IMR-90 (cell line): ENCODE results near the gene ADGRD2. TPM values are rescaled to one million over a fixed set of nuclear protein-coding genes. Genes with fewer than 3 reads are reported as not detected.

Experiments
- ATAC-seq: fragments of 200-7000 bp; cut with Tn5 transposase; 2 replicates; pipeline ENCODE4 v1.9.1; 2020; ENCODE audit warnings: low read depth, mild to moderate bottlenecking, moderate library complexity
- BruUV-seq: library from RNA; stranded (reverse); fragments of 400-500 nt; replicated peaks from 2 replicates; lab custom pipeline; 2021; lab: Mats Ljungman, UMichigan
- CTCF ChIA-PET: fragments of 300-600 bp; formaldehyde crosslinking; extraction: SDS; loops from one replicate; lab custom pipeline; 2021; ENCODE audit warnings: antibody characterized with exemption; lab: Yijun Ruan, JAX
- POLR2A ChIA-PET: fragments of 300-600 bp; sonication (Branson Sonifier 250); formaldehyde crosslinking; loops from one replicate; lab custom pipeline; 2022; ENCODE audit warnings: antibody characterized with exemption; ENCODE audit not compliant: unreplicated experiment; lab: Charles Lee
- DNase-seq: peaks from one replicate; pipeline ENCODE4 v3.0.0; 2013
- H2AFZ ChIP-seq: replicated peaks from 2 replicates; pipeline ENCODE3; 2013; ENCODE audit warnings: low read length, mild to moderate bottlenecking; ENCODE audit not compliant: poor library complexity
- H2AK5ac ChIP-seq: 2 replicates; pipeline ENCODE4 v1.6.1; 2013; ENCODE audit warnings: low read depth, low read length, inconsistent platforms
- H2AK9ac ChIP-seq: replicated peaks from 2 replicates; pipeline ENCODE3; 2013; ENCODE audit warnings: mild to moderate bottlenecking, low read depth, low read length, moderate library complexity; ENCODE audit not compliant: poor library complexity
- H2BK120ac ChIP-seq: 2 replicates; pipeline ENCODE4 v1.6.1; 2013; ENCODE audit warnings: low read depth, low read length, inconsistent platforms
- H2BK15ac ChIP-seq: 3 replicates; pipeline ENCODE4 v1.6.1; 2013; ENCODE audit warnings: low read depth, low read length, inconsistent platforms
- H2BK20ac ChIP-seq: 2 replicates; pipeline ENCODE4 v1.6.1; 2013; ENCODE audit warnings: low read depth, mild to moderate bottlenecking, inconsistent platforms, low read length, moderate library complexity
- H2BK5ac ChIP-seq: 2 replicates; pipeline ENCODE4 v1.6.1; 2013; ENCODE audit warnings: mild to moderate bottlenecking, low read depth, low read length, inconsistent platforms; ENCODE audit not compliant: poor library complexity, severe bottlenecking
- H3K14ac ChIP-seq: replicated peaks from 2 replicates; pipeline ENCODE4 v1.6.1; 2013; ENCODE audit warnings: low read depth, low read length, inconsistent platforms
- H3K18ac ChIP-seq: 2 replicates; pipeline ENCODE4 v1.6.1; 2013; ENCODE audit warnings: low read depth, low read length, control low read depth
- H3K23ac ChIP-seq: 2 replicates; pipeline ENCODE4 v1.6.1; 2013; ENCODE audit warnings: low read depth, low read length, inconsistent platforms
- H3K27ac ChIP-seq: 2 replicates; pipeline ENCODE4 v1.5.1; 2013; ENCODE audit warnings: mild to moderate bottlenecking, control low read depth, low read length; ENCODE audit not compliant: insufficient read depth
- H3K27me3 ChIP-seq: 2 replicates; pipeline ENCODE4 v1.6.1; 2013; ENCODE audit warnings: low read length; ENCODE audit not compliant: control insufficient read depth, insufficient read depth
- H3K36me3 ChIP-seq: 2 replicates; pipeline ENCODE4 v1.6.1; 2013; ENCODE audit warnings: low read length, mixed read lengths; ENCODE audit not compliant: control insufficient read depth, insufficient read depth
- H3K4ac ChIP-seq: 2 replicates; pipeline ENCODE4 v1.6.1; 2013; ENCODE audit warnings: low read depth, low read length, inconsistent platforms
- H3K4me1 ChIP-seq: 2 replicates; pipeline ENCODE4 v1.6.1; 2013; ENCODE audit warnings: low read length, mixed read lengths; ENCODE audit not compliant: control insufficient read depth, insufficient read depth
- H3K4me2 ChIP-seq: 2 replicates; pipeline ENCODE4 v1.6.1; 2013; ENCODE audit warnings: low read depth, mild to moderate bottlenecking, control low read depth, low read length, moderate library complexity
- H3K4me3 ChIP-seq: 2 replicates; pipeline ENCODE4 v1.5.1; 2013; ENCODE audit warnings: low read depth, mild to moderate bottlenecking, control low read depth, low read length, moderate library complexity; ENCODE audit not compliant: insufficient read depth
- H3K56ac ChIP-seq: 2 replicates; pipeline ENCODE4 v1.6.1; 2013; ENCODE audit warnings: low read length, inconsistent platforms; ENCODE audit not compliant: insufficient read depth; ENCODE audit errors: extremely low read depth
- H3K79me1 ChIP-seq, 2 experiments: 2 replicates each; pipeline ENCODE4 v1.6.1; 2013; ENCODE audit warnings: low read length in 2 of 2, inconsistent platforms in 1 of 2, low read depth in 1 of 2
- H3K9ac ChIP-seq: 2 replicates; pipeline ENCODE4 v1.6.1; 2013; ENCODE audit warnings: low read depth, low read length, control low read depth
- H3K9me1 ChIP-seq: 2 replicates; pipeline ENCODE4 v1.6.1; 2013; ENCODE audit warnings: low read length, inconsistent platforms; ENCODE audit not compliant: insufficient read depth
- H3K9me3 ChIP-seq: 2 replicates; pipeline ENCODE4 v1.6.1; 2013; ENCODE audit warnings: low read length; ENCODE audit not compliant: control insufficient read depth, insufficient read depth
- H4K20me1 ChIP-seq: 2 replicates; pipeline ENCODE4 v1.6.1; 2013; ENCODE audit warnings: low read length, inconsistent platforms; ENCODE audit not compliant: insufficient read depth
- H4K5ac ChIP-seq: 2 replicates; pipeline ENCODE4 v1.6.1; 2013; ENCODE audit warnings: mild to moderate bottlenecking, low read depth, low read length, control low read depth
- H4K8ac ChIP-seq, 2 experiments: 2 replicates each; pipeline ENCODE4 v1.6.1; 2013; ENCODE audit warnings: low read depth in 2 of 2, low read length in 2 of 2, control low read depth in 1 of 2, inconsistent platforms in 1 of 2
- H4K91ac ChIP-seq: 2 replicates; pipeline ENCODE4 v1.6.1; 2013; ENCODE audit warnings: low read depth, low read length, inconsistent platforms; ENCODE audit not compliant: insufficient read depth
- BHLHE40 ChIP-seq: fragments of 150-350 bp; IDR thresholded peaks from 2 replicates; pipeline ENCODE4 v1.6.1; 2016; ENCODE audit warnings: mild to moderate bottlenecking, low read depth, low read length
- CEBPB ChIP-seq: IDR thresholded peaks from 2 replicates; pipeline ENCODE4 v1.6.1; 2012; ENCODE audit warnings: low read depth, low read length, improper control_type of control experiment
- CHD1 ChIP-seq: IDR thresholded peaks from 2 replicates; pipeline ENCODE4 v1.6.1; 2012; ENCODE audit warnings: low read depth, low read length, improper control_type of control experiment
- CTCF ChIP-seq: conservative IDR thresholded peaks from 2 replicates; pipeline ENCODE4 v1.5.1; 2012; ENCODE audit warnings: mild to moderate bottlenecking, low read depth, low read length, improper control_type of control experiment
- ELK1 ChIP-seq: fragments of 150-350 bp; IDR thresholded peaks from 2 replicates; pipeline ENCODE4 v1.6.1; 2016; ENCODE audit warnings: low read depth, mild to moderate bottlenecking, low read length, moderate library complexity, borderline replicate concordance
- FOS ChIP-seq: fragments of 150-350 bp; IDR thresholded peaks from 2 replicates; pipeline ENCODE4 v1.6.1; 2016; ENCODE audit warnings: low read depth, low read length
- MAFK ChIP-seq: IDR thresholded peaks from 2 replicates; pipeline ENCODE4 v1.6.1; 2012; ENCODE audit warnings: low read depth, low read length, improper control_type of control experiment
- MAZ ChIP-seq: IDR thresholded peaks from 2 replicates; pipeline ENCODE4 v1.6.1; 2012; ENCODE audit warnings: low read depth, mild to moderate bottlenecking, low read length, improper control_type of control experiment, moderate library complexity, borderline replicate concordance
- MXI1 ChIP-seq: IDR thresholded peaks from 2 replicates; pipeline ENCODE4 v1.6.1; 2012; ENCODE audit warnings: low read depth, mild to moderate bottlenecking, low read length, moderate library complexity, borderline replicate concordance
- NFE2L2 ChIP-seq: fragments of 150-350 bp; IDR thresholded peaks from 2 replicates; pipeline ENCODE4 v1.6.1; 2016; ENCODE audit warnings: low read depth, mild to moderate bottlenecking, low read length
- POLR2A ChIP-seq: IDR thresholded peaks from 2 replicates; pipeline ENCODE4 v1.6.1; 2012; ENCODE audit warnings: mild to moderate bottlenecking, low read depth, low read length
- RAD21 ChIP-seq: IDR thresholded peaks from 2 replicates; pipeline ENCODE4 v1.6.1; 2012; ENCODE audit warnings: low read length, improper control_type of control experiment
- RCOR1 ChIP-seq: IDR thresholded peaks from 2 replicates; pipeline ENCODE4 v1.6.1; 2012; ENCODE audit warnings: mild to moderate bottlenecking, low read length, improper control_type of control experiment; ENCODE audit not compliant: insufficient replicate concordance
- RFX5 ChIP-seq: IDR thresholded peaks from 2 replicates; pipeline ENCODE4 v1.8.0; 2012; ENCODE audit warnings: low read depth, mild to moderate bottlenecking, low read length, moderate library complexity
- SMC3 ChIP-seq: fragments of 150-350 bp; IDR thresholded peaks from 2 replicates; pipeline ENCODE4 v1.6.1; 2016; ENCODE audit warnings: low read depth, mild to moderate bottlenecking, antibody characterized with exemption, low read length, moderate library complexity
- USF2 ChIP-seq: fragments of 150-350 bp; IDR thresholded peaks from 2 replicates; pipeline ENCODE4 v1.6.1; 2017; ENCODE audit warnings: mild to moderate bottlenecking, antibody characterized with exemption, low read length, low read depth
- WGBS, 2 experiments: methylation state at CpG; one replicate each; pipeline versions ENCODE4 v1.1.5 to v1.1.7; 2013; ENCODE audit warnings: missing lambda C conversion rate in 2 of 2; ENCODE audit not compliant: insufficient read length in 1 of 2; ENCODE audit errors: extremely low coverage in 2 of 2; 5-methylcytosine and 5-hydroxymethylcytosine counted together
- dilution Hi-C: fragments of 300-500 bp; cut with HindIII; formaldehyde crosslinking; loops from one replicate; pipeline ENCODE4 v1.14.3; 2018; ENCODE audit warnings: low sequenced_read_pairs; ENCODE audit not compliant: unreplicated experiment
- in situ Hi-C: fragments of 300-500 bp; cut with MboI; formaldehyde crosslinking; loops from 3 replicates; pipeline ENCODE4 v1.14.3; 2019; ENCODE audit warnings: low sequenced_read_pairs, inconsistent platforms, mixed read lengths
- intact Hi-C: fragments of 100-400 bp; cut with micrococcal nuclease; formaldehyde crosslinking; loops from 2 replicates; pipeline ENCODE4 v1.10.0; 2022
- polyA plus RNA-seq, 3 experiments: library from polyadenylated mRNA; depleted of rRNA; stranded (reverse); fragments of >200 nt; gene quantifications; 2 replicates each; pipeline ENCODE4 v1.2.3, GENCODE V29; 2012; ENCODE audit warnings: low replicate concordance in 1 of 3
- total RNA-seq: library from RNA; depleted of rRNA; stranded (reverse); fragments of >200 nt; gene quantifications from 2 replicates; pipeline ENCODE4 v1.2.3, GENCODE V29; 2012

The ADGRD2 gene
- total and polyA plus RNA-seq, 2 of the 4 experiments (the other 2 are of a cell fraction): not detected

GRCh38 chr9:124455820-124456219 is 5.6 kb downstream of the ADGRD2 start:
- Histone ChIP-seq H3K9me1 (no peaks in the 10 kb centered on the region), H4K20me1 (no peaks in the 10 kb centered on the region), H3K18ac (no peak overlapping the region), H3K9ac (no peak overlapping the region), H2AK9ac (no peak overlapping the region), H2BK5ac (no peak overlapping the region), H2BK20ac (no peak overlapping the region), H2AK5ac (no peak overlapping the region), H3K4me3 (no peak overlapping the region), H3K27me3 (peaks cover 58% of the 10 kb centered on the region), H2BK15ac (no peak overlapping the region), H3K56ac (no peak overlapping the region), H3K27ac (no peak overlapping the region), H3K14ac (no peak overlapping the region), H3K23ac (no peak overlapping the region), H4K5ac (no peak overlapping the region), H3K4ac (no peak overlapping the region), H2AFZ (no peak overlapping the region), H3K79me1 (no peaks in the 10 kb centered on the region), H4K91ac (no peak overlapping the region), H2BK120ac (no peak overlapping the region), H3K9me3 (0 out of 2 replicates have a peak, but pooled peaks cover 2% of the 10 kb centered on the region), H3K36me3 (no peaks in the 10 kb centered on the region), H3K4me1 (no peaks in the 10 kb centered on the region), H4K8ac (no peak overlapping the region), H3K4me2 (no peak overlapping the region)
- DNase-seq (no peak), ATAC-seq (no peak)
- CTCF ChIA-PET: no interaction called here
- POLR2A ChIA-PET: interaction anchor here (0.6 kb wide), 1 partner anchor 20 kb away, joined by 3 read pairs; no protein-coding TSS in a partner anchor
- dilution Hi-C loops: no loop called here
- BruUV-seq: no TSS peak
- intact Hi-C loops: no loop called here
- TF ChIP-seq NFE2L2: no peak
- no peak for TF ChIP-seq SMC3
- TF ChIP-seq MXI1: no peak
- TF ChIP-seq FOS: no peak
- no peak for TF ChIP-seq CTCF
- TF ChIP-seq RFX5: no peak
- TF ChIP-seq RCOR1: no peak
- no peak for TF ChIP-seq RAD21
- no peak for TF ChIP-seq CHD1
- TF ChIP-seq ELK1: no peak
- TF ChIP-seq POLR2A: no peak
- TF ChIP-seq CEBPB: no peak
- no peak for TF ChIP-seq USF2
- no peak for TF ChIP-seq MAFK
- no peak for TF ChIP-seq MAZ
- no peak for TF ChIP-seq BHLHE40
- 73% methylated on average over 3 of the region's 7 CpGs; no CpG with 5 or more reads in 1 of the 2 experiments for WGBS, 2 experiments
- in situ Hi-C loops: no loop called here
